Kidney (tissue), 14 donors: ENCODE results near the gene BCOR. TPM values are rescaled to one million over a fixed set of nuclear protein-coding genes. Genes with fewer than 3 reads are reported as not detected.

ENCODE experiments used
- DNase-seq, 5 donors: peaks; one replicate each; pipeline ENCODE4 v3.0.0-alpha.2; 2013 to 2020
- FAIRE-seq: peaks from 2 replicates; lab custom pipeline; 2012; peaks lifted over from hg19 to GRCh38; lab: Jason Lieb, UNC
- H3K27ac ChIP-seq, 2 donors: one replicate each; pipeline ENCODE4 v1.7.0; 2013; ENCODE audit warnings: low read depth in 2 of 2, low read length in 2 of 2, inconsistent platforms in 1 of 2
- H3K27me3 ChIP-seq: one replicate; pipeline ENCODE4 v1.7.1; 2013; ENCODE audit warnings: low read length, inconsistent platforms; ENCODE audit not compliant: control insufficient read depth, insufficient read depth
- H3K36me3 ChIP-seq, 3 donors: one replicate each; pipeline versions ENCODE4 v1.7.0 to v1.7.1; 2013; ENCODE audit warnings: low read length in 3 of 3, control low read depth in 1 of 3, inconsistent platforms in 1 of 3; ENCODE audit not compliant: insufficient read depth in 3 of 3, control insufficient read depth in 2 of 3
- H3K4me1 ChIP-seq, 3 donors: one replicate each; pipeline versions ENCODE4 v1.7.0 to v1.7.1; 2013; ENCODE audit warnings: low read length in 3 of 3, inconsistent platforms in 1 of 3, low read depth in 1 of 3; ENCODE audit not compliant: control insufficient read depth in 2 of 3, insufficient read depth in 2 of 3
- H3K4me3 ChIP-seq, 3 donors: one replicate each; pipeline versions ENCODE4 v1.7.0 to v1.8.1; 2013; ENCODE audit warnings: low read length in 3 of 3, control low read depth in 1 of 3, inconsistent platforms in 1 of 3
- H3K9ac ChIP-seq, 3 donors: one replicate each; pipeline versions ENCODE4 v1.7.0 to v1.7.1; 2013; ENCODE audit warnings: low read length in 3 of 3, control low read depth in 1 of 3, inconsistent platforms in 1 of 3
- H3K9me3 ChIP-seq, 3 donors: one replicate each; pipeline versions ENCODE4 v1.7.0 to v1.7.1; 2013; ENCODE audit warnings: low read length in 3 of 3, control low read depth in 1 of 3, inconsistent platforms in 1 of 3; ENCODE audit not compliant: control insufficient read depth in 2 of 3, insufficient read depth in 1 of 3
- CTCF ChIP-seq: IDR thresholded peaks from 3 replicates; pipeline ENCODE4 v1.5.1; 2012; ENCODE audit warnings: mild to moderate bottlenecking, moderate library complexity, borderline replicate concordance; ENCODE audit not compliant: insufficient read depth; ENCODE audit errors: extremely low read depth
- intact Hi-C: fragments of 100-400 bp; cut with DNase I; formaldehyde crosslinking; loops from one replicate; pipeline ENCODE4 v1.11.1; 2022
- polyA plus RNA-seq: library from polyadenylated mRNA; stranded (reverse); fragments of 350-450 nt; fragmentation: Illumina TruSeq; extraction: RNeasy Lipid Tissue Mini Kit (QIAGEN cat#74804); gene quantifications from one replicate; pipeline ENCODE4 v1.2.3, GENCODE V29; 2014; ENCODE audit warnings: low read depth, low replicate concordance; ENCODE audit not compliant: insufficient read depth
- total RNA-seq: library from RNA; stranded (reverse); fragmentation: NEBNext Ultra II Directional; extraction: Animal tissue kit (Norgen Biotek cat#: 25700); gene quantifications from one replicate; pipeline ENCODE4 v1.2.1, GENCODE V29; 2021
- donor health status: control.
- donor health status: control.
- donor health status: control.
- donor health status: control.
- donor health status: control.
- donor health status: DM: yes; HTN: yes; CAD: no.
- donor health status: Normal renal cell carcinoma (clear cell type).

The BCOR gene
- total and polyA plus RNA-seq, 2 donors from 2014 or later = 7.7 to 33.9 TPM

- peaks cover 0 to 3% (median 0%) of the 10 kb centered on the region in 3 donors for H3K4me1 ChIP-seq
- H3K9me3 ChIP-seq = no peaks in the 10 kb centered on the region
- H3K27ac ChIP-seq = no peak overlapping the region
- no peaks in the 10 kb centered on the region for H3K27me3 ChIP-seq
- FAIRE-seq = no peak
- no peak for TF ChIP-seq CTCF
- no peak for DNase-seq
- H3K36me3 ChIP-seq = peaks cover 0 to 25% (median 12%) of the 10 kb centered on the region in 3 donors
- no peak overlapping the region for H3K4me3 ChIP-seq
- intact Hi-C loops = no loop called here
- H3K9ac ChIP-seq = no peak overlapping the region
These were observed 24.2 kb downstream of the BCOR start for GRCh38 chrX:40073439-40074054.

DNA sequence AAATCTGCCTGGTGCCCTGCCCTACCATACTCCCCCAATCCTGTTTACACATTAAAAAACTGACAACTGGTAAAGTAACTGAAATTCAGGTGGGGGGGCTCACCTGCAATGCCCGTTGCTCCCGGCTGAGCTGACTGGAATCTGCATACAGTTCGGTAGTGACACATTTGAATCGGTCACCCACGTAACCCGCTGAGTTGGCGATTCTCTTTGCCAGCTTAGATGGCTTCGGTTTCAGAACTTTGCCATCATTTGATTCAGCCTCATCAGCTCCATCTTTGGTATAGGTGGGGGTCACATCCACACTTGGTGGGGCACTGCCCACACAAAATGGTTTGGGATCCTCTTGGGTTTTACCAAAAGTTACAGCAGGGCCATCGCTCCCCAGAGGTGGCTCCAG is 25.5 kb downstream of the BCOR start:
- no peak for TF ChIP-seq CTCF
- Histone ChIP-seq H3K4me1 (peaks cover 0 to 3% (median 0%) of the 10 kb centered on the region in 3 donors), H3K9me3 (no peaks in the 10 kb centered on the region), H3K4me3 (no peak overlapping the region), H3K36me3 (peaks cover 2 to 25% (median 15%) of the 10 kb centered on the region in 3 donors), H3K27me3 (no peaks in the 10 kb centered on the region), H3K9ac (no peak overlapping the region), H3K27ac (no peak overlapping the region)
- intact Hi-C loops = no loop called here
- DNase-seq (no peak), FAIRE-seq (no peak)

GRCh38 chrX:40068048-40068447 is 29.7 kb downstream of the BCOR start:
- no peaks in the 10 kb centered on the region for H3K9me3 ChIP-seq
- FAIRE-seq (no peak), DNase-seq (no peak)
- peaks cover 0 to 6% (median 0%) of the 10 kb centered on the region in 3 donors for H3K4me1 ChIP-seq
- peaks cover 2 to 30% (median 15%) of the 10 kb centered on the region in 3 donors for H3K36me3 ChIP-seq
- no peak for TF ChIP-seq CTCF
- intact Hi-C loops = no loop called here
- H3K4me3 ChIP-seq = no peak overlapping the region
- no peak overlapping the region for H3K27ac ChIP-seq
- no peak overlapping the region for H3K9ac ChIP-seq
- H3K27me3 ChIP-seq = no peaks in the 10 kb centered on the region
